Esophagus squamous epithelium (tissue), 5 donors: Measurements from ENCODE around the gene FAM174B. TPM values are rescaled to one million over a fixed set of nuclear protein-coding genes. Genes with fewer than 3 reads are reported as not detected.

Experiments
- DNase-seq: peaks from one replicate; lab custom pipeline; 2025; lab: John Stamatoyannopoulos, UW
- H3K27ac ChIP-seq, 4 donors: fragments of 200-600 bp; sonication (generic); one replicate each; pipeline ENCODE4 v1.5.1; 2016 to 2019; ENCODE audit warnings: mild to moderate bottlenecking in 1 of 4
- H3K27me3 ChIP-seq, 4 donors: fragments of 200-600 bp; sonication (generic); 1 replicate in 3 of 4; 2 replicates in 1 of 4; pipeline versions ENCODE4 v1.5.1 to v1.6.0; 2017 to 2021; ENCODE audit warnings: antibody characterized with exemption in 1 of 4
- H3K36me3 ChIP-seq, 3 donors: fragments of 200-600 bp; sonication (generic); one replicate each; pipeline ENCODE4 v1.5.1; 2016 to 2019
- H3K4me1 ChIP-seq, 3 donors: fragments of 200-600 bp; sonication (generic); one replicate each; pipeline ENCODE4 v1.5.1; 2017 to 2019
- H3K4me3 ChIP-seq, 4 donors: fragments of 200-600 bp; sonication (generic); 1 replicate in 3 of 4; 2 replicates in 1 of 4; pipeline ENCODE4 v1.5.1; 2016 to 2019; ENCODE audit warnings: mild to moderate bottlenecking in 2 of 4, moderate library complexity in 1 of 4
- H3K9me3 ChIP-seq, 3 donors: fragments of 200-600 bp; sonication (generic); one replicate each; pipeline ENCODE4 v1.5.1; 2016 to 2019
- CTCF ChIP-seq, 6 experiments: fragments of 450-650 bp in 4 of 6; fragments of 200-600 bp in 2 of 6; sonication (generic) in 2 of 6; IDR thresholded peaks; one replicate each; pipeline ENCODE4 v1.5.1; 2016 to 2019; ENCODE audit warnings: antibody characterized with exemption in 6 of 6, mild to moderate bottlenecking in 4 of 6, moderate library complexity in 4 of 6
- POLR2A ChIP-seq, 4 donors: fragments of 450-650 bp; IDR thresholded peaks; one replicate each; pipeline ENCODE4 v1.6.1; 2017; ENCODE audit warnings: antibody characterized with exemption in 4 of 4, mild to moderate bottlenecking in 4 of 4, moderate library complexity in 3 of 4
- WGBS, 2 donors: methylation state at CpG; one replicate each; pipeline ENCODE4 v1.1.5; 2018; 5-methylcytosine and 5-hydroxymethylcytosine counted together
- intact Hi-C: fragments of 100-400 bp; cut with DNase I; formaldehyde crosslinking; loops from one replicate; pipeline ENCODE4 v1.15.0; 2022
- total RNA-seq, 4 donors: library from RNA; depleted of rRNA; stranded (reverse); fragments of >200 nt; gene quantifications; one replicate each; pipeline ENCODE4 v1.1.0, GENCODE V29; 2016
- donor health status: DM: yes; HTN: yes; CAD: no.

Gene FAM174B
- total RNA-seq, 4 donors from 2014 or later = 1.4 to 11.7 (median 4.2) TPM

GRCh38 chr15:92651877-92652575, 3.5 kb downstream of the FAM174B start:
- Histone ChIP-seq H3K4me1 (peaks cover 4 to 35% (median 10%) of the 10 kb centered on the region in 3 donors), H3K27ac (no peak overlapping the region), H3K4me3 (no peak overlapping the region), H3K27me3 (peaks cover 0 to 21% (median 0%) of the 10 kb centered on the region in 4 donors), H3K9me3 (no peaks in the 10 kb centered on the region), H3K36me3 (no peaks in the 10 kb centered on the region)
- intact Hi-C loops = no loop called here
- 85 to 91% methylated on average over 10 of the region's 10 CpGs for WGBS, 2 donors
- TF ChIP-seq CTCF (IDR thresholded peaks at IDR 0.05) = no peak
- TF ChIP-seq POLR2A (IDR thresholded peaks at IDR 0.05) = no peak
- no peak for DNase-seq

GRCh38 chr15:92650966-92651365, 4.6 kb downstream of the FAM174B start:
- H3K4me1 ChIP-seq = peaks cover 4 to 34% (median 10%) of the 10 kb centered on the region in 3 donors
- no peaks in the 10 kb centered on the region for H3K36me3 ChIP-seq
- no peak overlapping the region for H3K4me3 ChIP-seq
- peaks cover 0 to 10% (median 0%) of the 10 kb centered on the region in 4 donors for H3K27me3 ChIP-seq
- TF ChIP-seq CTCF (IDR thresholded peaks at IDR 0.05) (no peak), POLR2A (IDR thresholded peaks at IDR 0.05) (no peak)
- intact Hi-C loops = no loop called here
- 95 to 97% methylated on average over 2 of the region's 2 CpGs for WGBS, 2 donors
- H3K27ac ChIP-seq = no peak overlapping the region
- H3K9me3 ChIP-seq = no peaks in the 10 kb centered on the region
- DNase-seq = no peak

GRCh38 chr15:92650256-92650655, 5.3 kb downstream of the FAM174B start:
- Histone ChIP-seq H3K27me3 (peaks cover 0 to 4% (median 0%) of the 10 kb centered on the region in 4 donors), H3K9me3 (no peaks in the 10 kb centered on the region), H3K4me1 (peaks cover 4 to 36% (median 6%) of the 10 kb centered on the region in 3 donors), H3K36me3 (no peaks in the 10 kb centered on the region), H3K4me3 (no peak overlapping the region), H3K27ac (peak overlapping the region in 1 of 4 donors; percentile 4)
- intact Hi-C loops = no loop called here
- 40 to 51% methylated on average over 9 of the region's 9 CpGs for WGBS, 2 donors
- no peak for DNase-seq
- TF ChIP-seq POLR2A (IDR thresholded peaks at IDR 0.05) = no peak
- TF ChIP-seq CTCF (IDR thresholded peaks at IDR 0.05) = no peak

- Histone ChIP-seq H3K27me3 (no peaks in the 10 kb centered on the region), H3K36me3 (no peaks in the 10 kb centered on the region), H3K4me3 (no peak overlapping the region), H3K4me1 (peaks cover 0 to 35% (median 0%) of the 10 kb centered on the region in 3 donors), H3K9me3 (no peaks in the 10 kb centered on the region), H3K27ac (no peak overlapping the region)
- 56 to 60% methylated on average over 4 to 8 of the region's 8 CpGs for WGBS, 2 donors
- TF ChIP-seq POLR2A (IDR thresholded peaks at IDR 0.05) (no peak), CTCF (IDR thresholded peaks at IDR 0.05) (no peak)
- intact Hi-C loops = no loop called here
- DNase-seq = no peak
Measured at GRCh38 chr15:92648190-92648875, 7.2 kb downstream of the FAM174B start.
